AG09309 (cell line): Measurements from ENCODE around the gene ANGPTL3.

ENCODE experiments used
- DNase-seq: peaks from one replicate; pipeline ENCODE4 v3.0.0-alpha.2; 2010; ENCODE audit warnings: low read depth
- H3K4me3 ChIP-seq: 2 replicates; pipeline ENCODE4 v1.5.1; 2011; ENCODE audit warnings: mild to moderate bottlenecking, low read depth, low read length, moderate library complexity; ENCODE audit not compliant: control insufficient read depth
- TF ChIP-seq, protein P1 (sequence below): IDR thresholded peaks from 2 replicates; pipeline ENCODE4 v1.5.1; 2011; ENCODE audit warnings: mild to moderate bottlenecking, low read depth, low read length, inconsistent platforms; ENCODE audit not compliant: insufficient read depth, control insufficient read depth; ENCODE audit errors: missing control alignments

ANGPTL3 gene

GRCh38 chr1:62625415-62625814 lies 28.1 kb downstream of the ANGPTL3 start:
- TF ChIP-seq, protein P1, sequence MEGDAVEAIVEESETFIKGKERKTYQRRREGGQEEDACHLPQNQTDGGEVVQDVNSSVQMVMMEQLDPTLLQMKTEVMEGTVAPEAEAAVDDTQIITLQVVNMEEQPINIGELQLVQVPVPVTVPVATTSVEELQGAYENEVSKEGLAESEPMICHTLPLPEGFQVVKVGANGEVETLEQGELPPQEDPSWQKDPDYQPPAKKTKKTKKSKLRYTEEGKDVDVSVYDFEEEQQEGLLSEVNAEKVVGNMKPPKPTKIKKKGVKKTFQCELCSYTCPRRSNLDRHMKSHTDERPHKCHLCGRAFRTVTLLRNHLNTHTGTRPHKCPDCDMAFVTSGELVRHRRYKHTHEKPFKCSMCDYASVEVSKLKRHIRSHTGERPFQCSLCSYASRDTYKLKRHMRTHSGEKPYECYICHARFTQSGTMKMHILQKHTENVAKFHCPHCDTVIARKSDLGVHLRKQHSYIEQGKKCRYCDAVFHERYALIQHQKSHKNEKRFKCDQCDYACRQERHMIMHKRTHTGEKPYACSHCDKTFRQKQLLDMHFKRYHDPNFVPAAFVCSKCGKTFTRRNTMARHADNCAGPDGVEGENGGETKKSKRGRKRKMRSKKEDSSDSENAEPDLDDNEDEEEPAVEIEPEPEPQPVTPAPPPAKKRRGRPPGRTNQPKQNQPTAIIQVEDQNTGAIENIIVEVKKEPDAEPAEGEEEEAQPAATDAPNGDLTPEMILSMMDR, result no peak
- no peak overlapping the region for H3K4me3 ChIP-seq
- DNase-seq, result no peak

DNA sequence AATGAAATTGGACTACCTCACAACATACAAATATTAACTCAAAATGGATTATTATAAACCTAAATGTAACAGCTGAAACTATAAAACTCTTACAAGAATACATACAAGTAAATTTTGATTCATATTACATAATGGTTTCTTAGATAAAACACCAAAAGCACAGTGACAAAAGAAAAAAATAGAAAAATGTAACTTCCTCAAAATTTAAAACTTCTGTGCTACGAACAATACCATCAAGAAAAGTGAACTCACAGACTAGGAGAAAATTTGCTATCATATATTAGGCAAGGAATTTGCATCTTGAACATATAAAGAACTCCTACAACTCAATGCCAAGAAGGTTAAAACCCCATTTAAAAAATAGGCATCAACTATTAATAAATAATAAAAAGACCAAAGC lies 31.2 kb downstream of the ANGPTL3 start:
- no peak overlapping the region for H3K4me3 ChIP-seq
- no peak for DNase-seq
- TF ChIP-seq, protein P1, result no peak

DNA sequence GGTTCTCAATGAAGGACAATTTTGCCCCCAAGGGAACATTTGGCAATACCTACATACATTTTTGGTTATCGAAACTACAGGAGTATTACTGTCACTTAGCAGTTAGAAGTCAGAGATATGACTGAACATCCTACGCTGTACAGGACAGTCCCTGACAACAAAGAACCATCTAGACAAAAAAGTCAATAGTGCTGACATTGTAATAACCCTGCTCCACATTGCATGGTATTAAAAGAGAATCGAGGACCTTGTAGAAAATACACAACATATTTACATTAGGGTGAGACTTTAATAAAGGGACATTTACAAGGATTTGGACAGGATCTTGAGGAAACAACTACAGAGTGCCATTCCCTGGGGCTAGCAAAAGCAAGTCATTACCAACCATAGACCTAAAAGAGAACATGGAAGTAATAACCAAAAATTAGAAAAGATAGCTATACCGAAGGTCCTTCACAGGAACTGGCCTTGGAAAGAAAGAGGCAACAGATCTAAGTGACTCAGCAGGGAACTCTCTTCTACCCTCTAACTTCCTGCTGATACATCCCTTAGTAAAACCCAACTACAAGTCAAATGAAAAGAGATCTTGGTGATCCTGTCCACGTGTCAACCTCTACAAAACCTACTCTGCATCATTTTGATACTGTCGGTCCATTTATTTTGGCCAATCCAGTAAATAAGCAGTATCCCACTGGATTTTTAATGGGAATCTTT lies 40.2 kb downstream of the ANGPTL3 start:
- TF ChIP-seq, protein P1, result no peak
- no peak for DNase-seq
- H3K4me3 ChIP-seq, result no peak overlapping the region

DNA sequence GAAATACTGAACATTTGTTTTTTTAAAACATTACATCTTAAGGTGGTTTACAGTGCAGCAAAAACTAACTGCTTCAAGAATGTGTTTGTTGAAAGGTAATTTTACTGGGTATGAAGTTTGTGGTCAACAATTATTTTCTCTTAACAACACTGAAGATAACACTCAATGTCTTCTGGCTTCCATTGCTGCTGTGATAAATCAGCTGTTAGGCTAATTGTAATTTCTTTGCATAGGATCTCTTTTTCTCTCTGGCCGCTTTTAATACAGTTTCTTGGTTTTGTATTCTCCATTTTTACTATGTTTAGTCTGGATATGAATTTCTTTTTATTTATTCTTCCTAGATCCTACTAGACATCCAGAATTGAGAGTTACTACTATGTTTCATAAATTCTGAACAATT lies 46.0 kb downstream of the ANGPTL3 start:
- H3K4me3 ChIP-seq, result no peak overlapping the region
- TF ChIP-seq, protein P1, result no peak
- DNase-seq, result no peak

- DNase-seq, result no peak
- TF ChIP-seq, protein P1, result no peak
- H3K4me3 ChIP-seq, result no peak overlapping the region
Measured at GRCh38 chr1:62652387-62652786, 55.1 kb downstream of the ANGPTL3 start.

DNA sequence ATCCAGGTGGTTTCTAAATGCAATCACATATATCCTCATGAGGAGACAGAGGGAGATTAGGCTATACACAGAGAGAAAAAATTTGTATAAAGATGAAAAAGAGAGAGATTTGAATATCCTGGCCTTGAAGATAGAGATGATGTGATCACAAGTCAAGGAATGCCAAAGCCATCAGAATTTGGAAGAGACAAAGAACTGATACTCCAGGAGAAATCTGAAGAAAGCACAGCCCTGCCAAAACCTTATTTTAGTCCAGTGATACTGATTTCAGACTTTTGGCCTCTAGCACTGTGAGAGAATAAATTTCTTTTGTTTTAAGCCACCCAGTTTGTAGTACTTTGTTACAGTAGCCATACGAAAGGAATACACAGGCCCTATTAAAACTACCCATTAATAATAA lies 57.4 kb downstream of the ANGPTL3 start:
- TF ChIP-seq, protein P1, result no peak
- H3K4me3 ChIP-seq, result no peak overlapping the region

More for the DNA sequence above, 57.4 kb downstream of the ANGPTL3 start:
- no peak for DNase-seq
